Omental fat pad (tissue), 4 donors: ENCODE data around the gene CCR4. TPM values are rescaled to one million over a fixed set of nuclear protein-coding genes. Genes with fewer than 3 reads are reported as not detected.
"Not testable (repeated sequence)": the region's sequence is repeated elsewhere in the genome, so short reads cannot be mapped to it uniquely, and the experiment has no call there.

Experiments used
- ATAC-seq: fragments of 150-250 bp; one replicate; pipeline ENCODE4 v1.9.1; 2016; ENCODE audit warnings: mild to moderate bottlenecking, moderate library complexity; ENCODE audit not compliant: low FRiP score
- DNase-seq: peaks from one replicate; pipeline ENCODE4 v3.0.0-alpha.2; 2019; ENCODE audit warnings: low spot score
- CTCF ChIP-seq, 3 donors: fragments of 450-650 bp; IDR thresholded peaks; one replicate each; pipeline ENCODE4 v1.5.1; 2016 to 2017; ENCODE audit warnings: antibody characterized with exemption in 3 of 3, mild to moderate bottlenecking in 3 of 3, moderate library complexity in 2 of 3
- total RNA-seq, 4 donors: library from RNA; depleted of rRNA; stranded (reverse); fragments of >200 nt; gene quantifications; one replicate each; pipeline ENCODE4 v1.1.0, GENCODE V29; 2016

Gene CCR4
- total RNA-seq = 1 to 10 TPM in 1 of 4 donors, under 1 TPM in 2, not detected in 1; 0.46 to 1.6 (median 0.69) TPM

GRCh38 chr3:32951410-32951811 is at the start of gene CCR4:
TSS of gene CCR4 (plus strand) at chr3:32951644. CDS start at chr3:32953423, 1,779 bp downstream.
- no peak for DNase-seq

GRCh38 chr3:32902887-32903371 is 48.5 kb upstream of the CCR4 start:
- not testable (repeated sequence) for DNase-seq, ATAC-seq

More at GRCh38 chr3:32951410-32951811, at the start of gene CCR4:
- ATAC-seq = peak; percentile 61
- TF ChIP-seq CTCF (IDR thresholded peaks at IDR 0.05) = no peak

GRCh38 chr3:32903953-32904352 is 47.5 kb upstream of the CCR4 start:
- DNase-seq (no peak), ATAC-seq (no peak)
- TF ChIP-seq CTCF (IDR thresholded peaks at IDR 0.05) = no peak

GRCh38 chr3:32909999-32910398 is 41.4 kb upstream of the CCR4 start:
- DNase-seq = no peak
- TF ChIP-seq CTCF (IDR thresholded peaks at IDR 0.05) = no peak
- no peak for ATAC-seq

DNA sequence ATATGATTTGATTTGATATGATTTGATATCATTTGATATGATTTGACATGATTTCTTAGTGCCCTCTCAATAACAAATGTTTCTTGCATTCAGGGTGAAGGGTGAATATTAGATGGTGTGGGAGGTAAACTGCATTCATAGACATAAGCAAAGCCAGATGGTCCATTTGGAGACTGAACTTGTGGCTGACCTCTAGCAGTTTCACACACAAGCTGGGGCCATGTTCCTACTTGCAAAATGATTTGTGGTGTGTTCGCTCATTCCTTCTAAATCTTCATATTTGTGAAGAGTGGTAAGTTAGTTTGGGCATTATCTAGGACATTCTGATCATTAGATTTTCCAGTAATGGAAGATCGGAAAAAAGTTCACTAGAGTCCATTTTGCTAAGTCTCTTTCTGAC is 40.5 kb upstream of the CCR4 start:
- DNase-seq (no peak), ATAC-seq (no peak)
- no peak for TF ChIP-seq CTCF (IDR thresholded peaks at IDR 0.05)

- no peak for DNase-seq
- no peak for TF ChIP-seq CTCF (IDR thresholded peaks at IDR 0.05)
- no peak for ATAC-seq
These were observed 39.4 kb upstream of the CCR4 start for GRCh38 chr3:32912046-32912445.

GRCh38 chr3:32913790-32914446 is 37.5 kb upstream of the CCR4 start:
- peak; percentile 48 for DNase-seq
- TF ChIP-seq CTCF (IDR thresholded peaks at IDR 0.05) = no peak
- peak; percentile 97 for ATAC-seq
